GM23338 (cell line): ENCODE results near the gene AFF2. TPM values are rescaled to one million over a fixed set of nuclear protein-coding genes. Genes with fewer than 3 reads are reported as not detected.

Source experiments
- ATAC-seq: fragments of 200-7000 bp; cut with Tn5 transposase; 3 replicates; pipeline ENCODE4 v1.9.1; 2020
- DNase-seq: peaks from one replicate; pipeline ENCODE4 v3.0.0-alpha.2; 2015; ENCODE audit warnings: low spot score
- H2AFZ ChIP-seq: fragments of 200-600 bp; sonication (generic); 2 replicates; pipeline ENCODE4 v1.8.0; 2016; ENCODE audit warnings: antibody characterized with exemption, mild to moderate bottlenecking, moderate library complexity
- H3F3A ChIP-seq: fragments of 200-600 bp; sonication (generic); replicated peaks from 2 replicates; pipeline ENCODE4 v1.8.0; 2017; ENCODE audit warnings: antibody characterized with exemption, mixed run types, low read depth
- H3K27ac ChIP-seq: fragments of 200-600 bp; sonication (generic); 2 replicates; pipeline ENCODE4 v1.6.1; 2016; ENCODE audit warnings: low read depth
- H3K27me3 ChIP-seq: fragments of 200-600 bp; sonication (generic); 2 replicates; pipeline ENCODE4 v1.8.0; 2016; ENCODE audit warnings: mild to moderate bottlenecking, mixed run types, moderate library complexity; ENCODE audit not compliant: insufficient read depth
- H3K36me3 ChIP-seq: fragments of 200-600 bp; sonication (generic); 2 replicates; pipeline ENCODE4 v1.8.0; 2016; ENCODE audit warnings: mild to moderate bottlenecking; ENCODE audit not compliant: insufficient read depth
- H3K4me1 ChIP-seq: fragments of 200-600 bp; sonication (generic); 2 replicates; pipeline ENCODE4 v1.8.0; 2016; ENCODE audit warnings: mild to moderate bottlenecking, moderate library complexity; ENCODE audit not compliant: insufficient read depth
- H3K4me2 ChIP-seq: fragments of 200-600 bp; sonication (generic); 2 replicates; pipeline ENCODE4 v1.7.1; 2017; ENCODE audit warnings: mixed run types
- H3K4me3 ChIP-seq: fragments of 200-600 bp; sonication (generic); 2 replicates; pipeline ENCODE4 v1.6.1; 2016; ENCODE audit warnings: mixed run types
- H3K79me2 ChIP-seq: fragments of 200-600 bp; sonication (generic); replicated peaks from 2 replicates; pipeline ENCODE4 v1.8.0; 2017; ENCODE audit warnings: mild to moderate bottlenecking; ENCODE audit not compliant: insufficient read depth
- H3K9me2 ChIP-seq: fragments of 200-600 bp; sonication (generic); 2 replicates; pipeline ENCODE4 v1.8.0; 2017; ENCODE audit not compliant: insufficient read depth
- H4K20me1 ChIP-seq: fragments of 200-600 bp; sonication (generic); replicated peaks from 2 replicates; pipeline ENCODE4 v1.8.0; 2017; ENCODE audit warnings: mild to moderate bottlenecking; ENCODE audit not compliant: insufficient read depth
- H3K27ac Mint-ChIP-seq: 2 replicates; pipeline ENCODE4 v1.8.0; 2020; ENCODE audit warnings: inconsistent platforms, mild to moderate bottlenecking, moderate library complexity, mixed read lengths
- H3K27me3 Mint-ChIP-seq: 3 replicates; pipeline ENCODE4 v1.8.0; 2022; ENCODE audit warnings: low read depth, mild to moderate bottlenecking, moderate library complexity, mixed read lengths, inconsistent platforms; ENCODE audit not compliant: insufficient read depth, poor library complexity
- H3K36me3 Mint-ChIP-seq: 3 replicates; pipeline ENCODE4 v1.8.0; 2021; ENCODE audit warnings: low read depth, mild to moderate bottlenecking, inconsistent platforms, moderate library complexity, mixed read lengths
- H3K4me1 Mint-ChIP-seq: 3 replicates; pipeline ENCODE4 v1.8.0; 2020; ENCODE audit warnings: mild to moderate bottlenecking, inconsistent platforms, mixed read lengths
- H3K4me3 Mint-ChIP-seq: 3 replicates; pipeline ENCODE4 v1.8.0; 2021; ENCODE audit warnings: moderate library complexity, mild to moderate bottlenecking, inconsistent platforms, mixed read lengths
- H3K9me3 Mint-ChIP-seq: 3 replicates; pipeline ENCODE4 v1.8.0; 2020; ENCODE audit warnings: moderate library complexity, mild to moderate bottlenecking, inconsistent platforms, mixed read lengths
- CTCF ChIP-seq, 2 experiments: fragments of 200-600 bp in 1 of 2; sonication (generic) in 1 of 2; conservative IDR thresholded peaks; 2 replicates each; pipeline versions ENCODE4 v1.5.1 to v1.6.1; 2016 to 2017; ENCODE audit warnings: antibody characterized with exemption in 2 of 2, low read depth in 2 of 2, mild to moderate bottlenecking in 2 of 2, moderate library complexity in 1 of 2
- EZH2 ChIP-seq: fragments of 200-600 bp; sonication (generic); IDR thresholded peaks from one replicate; pipeline ENCODE4 v1.8.0; 2017; ENCODE audit warnings: antibody characterized with exemption, mild to moderate bottlenecking, low read depth; ENCODE audit not compliant: unreplicated experiment
- EZH2phosphoT487 ChIP-seq: fragments of 200-600 bp; sonication (generic); IDR thresholded peaks from one replicate; pipeline ENCODE4 v1.8.1; 2018; ENCODE audit warnings: antibody characterized with exemption; ENCODE audit not compliant: unreplicated experiment
- JUNB ChIP-seq: IDR thresholded peaks from one replicate; pipeline ENCODE4 v1.6.1; 2016; ENCODE audit warnings: antibody characterized with exemption; ENCODE audit not compliant: unreplicated experiment
- NANOG ChIP-seq: IDR thresholded peaks from 2 replicates; pipeline ENCODE4 v1.6.1; 2016; ENCODE audit warnings: antibody characterized with exemption, borderline replicate concordance
- POLR2AphosphoS5 ChIP-seq: IDR thresholded peaks from 2 replicates; pipeline ENCODE4 v1.6.1; 2016; ENCODE audit warnings: antibody characterized with exemption, low read depth
- REST ChIP-seq: IDR thresholded peaks from one replicate; pipeline ENCODE4 v1.6.1; 2018; ENCODE audit warnings: antibody characterized with exemption; ENCODE audit not compliant: unreplicated experiment
- STAT1 ChIP-seq: IDR thresholded peaks from one replicate; pipeline ENCODE4 v1.6.1; 2016; ENCODE audit warnings: antibody characterized with exemption; ENCODE audit not compliant: unreplicated experiment
- ZNF114 ChIP-seq: fragments of 250-450 bp; sonication (Bioruptor Pico); IDR thresholded peaks from 2 replicates; pipeline ENCODE4 v1.5.0; 2020; ENCODE audit warnings: mild to moderate bottlenecking, moderate library complexity
- ZNF331 ChIP-seq: fragments of 250-450 bp; sonication (Bioruptor Pico); IDR thresholded peaks from 2 replicates; pipeline ENCODE4 v1.5.0; 2020; ENCODE audit warnings: low read depth, mild to moderate bottlenecking, moderate library complexity
- ZNF462 ChIP-seq: fragments of 250-450 bp; sonication (Bioruptor Pico); IDR thresholded peaks from 2 replicates; pipeline ENCODE4 v1.5.0; 2020; ENCODE audit warnings: mild to moderate bottlenecking, moderate library complexity
- polyA plus RNA-seq: library from polyadenylated mRNA; unstranded; fragments of >200 nt; fragmentation: Nextera tagmentation; extraction: Ambion mirVana; gene quantifications from 2 replicates; pipeline ENCODE4 v1.2.1, GENCODE V29; 2016
- total RNA-seq: library from RNA; depleted of rRNA; stranded (reverse); fragments of >200 nt; shearing (Covaris generic); gene quantifications from 2 replicates; pipeline ENCODE4 v1.2.3, GENCODE V29; 2014

AFF2 gene
- total and polyA plus RNA-seq, 2 experiments from 2014 or later = 1.6 to 5.8 TPM

GRCh38 chrX:148979786-148980185 is 479.4 kb downstream of the AFF2 start:
- Histone ChIP-seq H2AFZ (no peak overlapping the region), H4K20me1 (no peaks in the 10 kb centered on the region), H3K27me3 (no peaks in the 10 kb centered on the region), H3K4me2 (no peak overlapping the region), H3F3A (no peaks in the 10 kb centered on the region), H3K9me2 (no peaks in the 10 kb centered on the region), H3K4me1 (no peaks in the 10 kb centered on the region), H3K79me2 (no peaks in the 10 kb centered on the region), H3K4me3 (no peak overlapping the region), H3K27ac (no peak overlapping the region), H3K36me3 (no peaks in the 10 kb centered on the region)
- ATAC-seq (no peak), DNase-seq (no peak)
- Mint-ChIP-seq H3K9me3 (no peaks in the 10 kb centered on the region), H3K27ac (no peak overlapping the region; the same call in 1 of the 2 replicates), H3K36me3 (no peaks in the 10 kb centered on the region), H3K27me3 (peaks cover 1% of the 10 kb centered on the region), H3K4me1 (no peaks in the 10 kb centered on the region; the same call in 2 of the 3 replicates), H3K4me3 (no peak overlapping the region)
- TF ChIP-seq STAT1 = no peak

GRCh38 chrX:148984238-148984637 is 483.8 kb downstream of the AFF2 start:
- H3K4me1 ChIP-seq = no peaks in the 10 kb centered on the region
- Mint-ChIP-seq H3K4me1 (no peaks in the 10 kb centered on the region; the same call in 2 of the 3 replicates), H3K4me3 (no peak overlapping the region), H3K27ac (no peak overlapping the region), H3K9me3 (no peaks in the 10 kb centered on the region), H3K36me3 (no peaks in the 10 kb centered on the region), H3K27me3 (peaks cover 1% of the 10 kb centered on the region)
- DNase-seq = no peak
- no peaks in the 10 kb centered on the region for H3F3A ChIP-seq
- no peak overlapping the region for H3K4me3 ChIP-seq
- H4K20me1 ChIP-seq = no peaks in the 10 kb centered on the region
- H3K4me2 ChIP-seq = no peak overlapping the region
- H3K27me3 ChIP-seq = no peaks in the 10 kb centered on the region
- H3K79me2 ChIP-seq = no peaks in the 10 kb centered on the region
- ATAC-seq = no peak
- no peak overlapping the region for H2AFZ ChIP-seq
- no peaks in the 10 kb centered on the region for H3K36me3 ChIP-seq
- no peaks in the 10 kb centered on the region for H3K9me2 ChIP-seq
- no peak overlapping the region for H3K27ac ChIP-seq
- TF ChIP-seq ZNF331 (CRISPR knock-in tag) = no peak
- TF ChIP-seq NANOG = no peak
- TF ChIP-seq POLR2AphosphoS5 = no peak
- TF ChIP-seq REST = no peak
- TF ChIP-seq ZNF462 (CRISPR knock-in tag) = no peak
- TF ChIP-seq JUNB = no peak
- no peak for TF ChIP-seq EZH2
- no peak for TF ChIP-seq ZNF114
- TF ChIP-seq CTCF (conservative IDR thresholded peaks at IDR 0.05; ENCODE audit: low read depth in 2 of 2) = no peak
- TF ChIP-seq EZH2phosphoT487 = no peak
